AG04450 (cell line): ENCODE data around the gene ASIC5. TPM values are rescaled to one million over a fixed set of nuclear protein-coding genes. Genes with fewer than 3 reads are reported as not detected.
A peak's percentile ranks its signal among the peaks of the same experiment; 100 is the strongest.

ENCODE experiments used
- CTCF ChIA-PET: fragments of 300-600, 350-600 bp; formaldehyde crosslinking; extraction: SDS; loops from one replicate; lab custom pipeline; 2022; ENCODE audit warnings: antibody characterized with exemption, inconsistent platforms; lab: Charles Lee
- POLR2A ChIA-PET: fragments of 350-600 bp; formaldehyde crosslinking; extraction: SDS; loops from one replicate; lab custom pipeline; 2021; ENCODE audit warnings: antibody characterized with exemption, inconsistent platforms; lab: Yijun Ruan, JAX
- DNase-seq: peaks from one replicate; pipeline ENCODE4 v3.0.0-alpha.2; 2011; ENCODE audit warnings: low read depth, low spot score
- H3K27ac ChIP-seq: one replicate; pipeline ENCODE4 v1.5.1; 2012; ENCODE audit warnings: low read depth, low read length, control low read depth
- H3K27me3 ChIP-seq: one replicate; pipeline ENCODE4 v1.6.0; 2012; ENCODE audit warnings: low read length; ENCODE audit not compliant: control insufficient read depth, insufficient read depth
- H3K4me3 ChIP-seq: 2 replicates; pipeline ENCODE4 v1.5.1; 2011; ENCODE audit warnings: mild to moderate bottlenecking, low read depth, low read length, control low read depth
- H3K9me3 ChIP-seq: 2 replicates; pipeline ENCODE4 v1.5.1; 2012; ENCODE audit warnings: low read length; ENCODE audit not compliant: control insufficient read depth, insufficient read depth
- polyA plus RNA-seq: library from polyadenylated mRNA; depleted of rRNA; stranded (reverse); fragments of >200 nt; gene quantifications from 2 replicates; pipeline ENCODE4 v1.2.3, GENCODE V29; 2011
- TF ChIP-seq, protein P1 (sequence below): IDR thresholded peaks from 2 replicates; pipeline ENCODE4 v1.5.1; 2011; ENCODE audit warnings: low read depth, low read length, control low read depth, inconsistent platforms

The ASIC5 gene
- polyA plus RNA-seq, 1 experiment, result not detected

DNA sequence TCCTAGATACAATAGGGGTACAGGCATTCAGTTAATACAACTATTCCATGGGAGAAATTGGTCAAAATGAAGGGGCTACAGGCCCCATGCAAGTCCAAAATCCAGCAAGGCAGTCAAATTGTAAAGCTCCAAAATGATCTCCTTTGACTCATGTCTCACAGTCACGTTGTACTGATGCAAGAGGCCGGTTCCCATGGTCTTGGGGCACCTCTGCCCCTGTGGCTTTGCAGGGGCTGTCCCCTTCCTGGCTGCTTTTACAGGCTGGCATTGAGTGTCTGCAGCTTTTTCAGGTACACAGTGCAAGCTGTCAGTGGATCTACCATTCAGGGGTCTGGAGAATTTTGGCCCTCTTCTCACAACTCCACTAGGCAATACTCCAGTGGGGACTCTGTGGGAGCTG, 12.5 kb upstream of the ASIC5 start:
- Histone ChIP-seq H3K27me3 (no peaks in the 10 kb centered on the region), H3K9me3 (0 out of 2 replicates have a peak, but pooled peaks cover 10% of the 10 kb centered on the region), H3K27ac (no peak overlapping the region), H3K4me3 (no peak overlapping the region)
- CTCF ChIA-PET, result no interaction called here
- DNase-seq, result no peak
- POLR2A ChIA-PET, result no interaction called here
- TF ChIP-seq, protein P1, sequence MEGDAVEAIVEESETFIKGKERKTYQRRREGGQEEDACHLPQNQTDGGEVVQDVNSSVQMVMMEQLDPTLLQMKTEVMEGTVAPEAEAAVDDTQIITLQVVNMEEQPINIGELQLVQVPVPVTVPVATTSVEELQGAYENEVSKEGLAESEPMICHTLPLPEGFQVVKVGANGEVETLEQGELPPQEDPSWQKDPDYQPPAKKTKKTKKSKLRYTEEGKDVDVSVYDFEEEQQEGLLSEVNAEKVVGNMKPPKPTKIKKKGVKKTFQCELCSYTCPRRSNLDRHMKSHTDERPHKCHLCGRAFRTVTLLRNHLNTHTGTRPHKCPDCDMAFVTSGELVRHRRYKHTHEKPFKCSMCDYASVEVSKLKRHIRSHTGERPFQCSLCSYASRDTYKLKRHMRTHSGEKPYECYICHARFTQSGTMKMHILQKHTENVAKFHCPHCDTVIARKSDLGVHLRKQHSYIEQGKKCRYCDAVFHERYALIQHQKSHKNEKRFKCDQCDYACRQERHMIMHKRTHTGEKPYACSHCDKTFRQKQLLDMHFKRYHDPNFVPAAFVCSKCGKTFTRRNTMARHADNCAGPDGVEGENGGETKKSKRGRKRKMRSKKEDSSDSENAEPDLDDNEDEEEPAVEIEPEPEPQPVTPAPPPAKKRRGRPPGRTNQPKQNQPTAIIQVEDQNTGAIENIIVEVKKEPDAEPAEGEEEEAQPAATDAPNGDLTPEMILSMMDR, result no peak

DNA sequence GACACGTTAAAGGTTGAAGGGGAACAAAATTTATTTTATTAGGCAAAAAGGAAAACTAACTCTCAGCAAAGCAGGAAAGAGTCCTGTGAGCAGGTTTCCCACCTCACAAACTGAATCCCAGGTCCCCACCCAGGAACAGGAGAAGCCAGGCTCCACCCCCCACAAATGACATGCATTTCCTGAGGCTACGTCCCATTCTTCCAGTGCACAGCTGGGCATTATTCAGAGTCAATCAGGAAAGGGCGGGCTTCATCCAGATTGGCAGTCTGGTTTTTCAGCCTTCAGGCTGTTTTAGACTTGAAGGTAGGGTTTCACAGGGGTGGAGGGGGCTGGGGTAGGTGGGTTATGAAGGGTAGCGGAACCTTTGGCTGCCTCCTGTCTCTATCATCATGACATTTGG, 11.9 kb upstream of the ASIC5 start:
- H3K27ac ChIP-seq, result no peak overlapping the region
- ChIA-PET POLR2A (no interaction called here), CTCF (no interaction called here)
- H3K4me3 ChIP-seq, result no peak overlapping the region
- no peak for DNase-seq
- TF ChIP-seq, protein P1, result no peak
- H3K27me3 ChIP-seq, result no peaks in the 10 kb centered on the region
- 0 out of 2 replicates have a peak, but pooled peaks cover 7% of the 10 kb centered on the region for H3K9me3 ChIP-seq

DNA sequence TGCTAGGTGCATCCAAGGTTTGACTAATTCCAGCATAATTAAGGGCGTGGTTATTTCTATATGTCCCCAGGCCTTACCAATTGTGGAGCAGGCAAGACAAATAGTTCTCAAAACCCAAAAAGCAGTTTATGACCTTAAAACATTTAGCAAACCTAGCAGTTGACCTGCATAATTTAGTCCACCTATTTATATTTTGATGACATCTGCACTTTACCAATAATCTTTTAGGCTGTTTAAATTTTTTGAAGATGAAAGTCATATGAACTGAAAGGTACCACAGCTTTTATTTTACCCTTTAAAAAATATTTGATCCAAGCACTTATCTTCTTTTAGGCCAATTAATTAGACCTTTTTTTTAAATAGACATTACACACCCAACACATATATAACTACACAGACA, 9.8 kb upstream of the ASIC5 start:
- Histone ChIP-seq H3K27me3 (no peaks in the 10 kb centered on the region), H3K4me3 (no peak overlapping the region), H3K9me3 (0 out of 2 replicates have a peak, but pooled peaks cover 7% of the 10 kb centered on the region), H3K27ac (no peak overlapping the region)
- CTCF ChIA-PET, result no interaction called here
- no peak for DNase-seq
- POLR2A ChIA-PET, result no interaction called here
- TF ChIP-seq, protein P1, result no peak

DNA sequence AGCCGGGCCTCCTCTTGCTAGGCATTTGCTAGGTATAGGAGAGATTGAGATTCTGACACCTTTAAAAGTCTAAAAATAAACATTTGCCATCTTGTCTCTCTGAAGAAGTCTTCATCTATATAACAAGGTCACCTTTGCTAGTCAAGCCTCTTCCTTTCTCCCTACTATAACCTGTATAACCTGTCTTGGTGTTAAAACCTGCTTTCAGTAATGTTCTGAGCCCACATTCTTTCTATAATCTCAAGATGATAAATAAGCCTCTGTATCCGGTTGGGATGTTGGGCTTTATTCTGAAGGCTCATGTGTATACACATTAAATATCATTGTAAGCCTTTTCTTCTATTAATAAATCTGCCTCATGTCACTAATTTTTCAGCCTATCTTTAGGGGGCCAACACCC, 10.2 kb downstream of the ASIC5 start:
- CTCF ChIA-PET, result interaction anchor here (1.6 to 1.9 kb wide), 2 partner anchors 97 to 452 kb away, joined by 5 to 9 read pairs; partner anchors contain the start of gene CTSO
- POLR2A ChIA-PET, result no interaction called here
- no peaks in the 10 kb centered on the region for H3K27me3 ChIP-seq

DNA sequence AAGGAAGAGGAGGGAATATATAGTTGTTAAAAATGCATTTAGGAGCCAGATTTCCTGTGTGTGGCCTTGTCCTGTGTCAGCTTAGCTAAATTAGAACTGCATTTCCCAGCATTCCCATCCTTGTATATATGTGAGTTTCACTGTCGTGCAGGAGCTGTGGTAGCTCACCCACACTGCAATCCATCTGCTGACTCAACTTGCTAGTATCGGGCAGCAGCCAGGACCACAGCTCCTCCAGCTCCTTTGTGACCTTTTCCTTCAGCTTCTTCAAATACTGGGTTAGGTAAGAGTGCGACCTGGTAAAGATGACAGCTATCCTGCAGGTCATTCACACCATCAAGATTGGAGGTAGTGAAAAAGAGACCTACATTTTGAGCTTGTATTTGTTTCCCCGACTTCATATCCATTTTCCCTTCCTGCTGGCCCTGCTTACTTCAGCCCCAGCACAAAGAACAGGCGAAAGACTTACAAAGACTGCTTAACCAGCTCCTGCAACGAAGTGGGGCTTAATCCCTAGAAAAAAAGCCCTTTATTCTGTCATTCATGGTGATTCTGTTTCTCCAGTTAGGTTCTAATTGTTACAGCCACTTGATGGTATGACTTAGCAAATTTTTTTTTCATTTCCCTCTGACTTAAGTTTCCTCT, 11.4 kb downstream of the ASIC5 start:
- DNase-seq, result peak; percentile 45
- TF ChIP-seq, protein P1, result no peak
- H3K4me3 ChIP-seq, result peak overlapping the region; percentile 3; the same call in 1 of the 2 replicates
- H3K27me3 ChIP-seq, result no peaks in the 10 kb centered on the region
- ChIA-PET POLR2A (interaction anchor here (1.0 kb wide), 1 partner anchor 99 kb away, joined by 3 read pairs; the partner anchor contains the start of gene CTSO), CTCF (interaction anchor here (0.8 to 1.9 kb wide), 3 partner anchors 44 to 451 kb away, joined by 4 to 9 read pairs (median 5); partner anchors contain the start of gene CTSO)
- H3K9me3 ChIP-seq, result no peaks in the 10 kb centered on the region
- no peak overlapping the region for H3K27ac ChIP-seq

More for the DNA sequence above, 10.2 kb downstream of the ASIC5 start:
- Histone ChIP-seq H3K4me3 (no peak overlapping the region), H3K27ac (no peak overlapping the region), H3K9me3 (no peaks in the 10 kb centered on the region)
- no peak for DNase-seq
- TF ChIP-seq, protein P1, result no peak
